Stimulated activated CD4-positive, alpha-beta T cell treated with anti-CD3 and anti-CD28 coated beads, Interleukin-15, amount 100 ng/mL, for 24 hours (primary cell): ENCODE measurements around the gene BMPER.
A peak's percentile ranks its signal among the peaks of the same experiment; 100 is the strongest.

Experiments used
- DNase-seq: peaks from one replicate; pipeline ENCODE4 v3.0.0-alpha.2; 2020

BMPER gene

DNA sequence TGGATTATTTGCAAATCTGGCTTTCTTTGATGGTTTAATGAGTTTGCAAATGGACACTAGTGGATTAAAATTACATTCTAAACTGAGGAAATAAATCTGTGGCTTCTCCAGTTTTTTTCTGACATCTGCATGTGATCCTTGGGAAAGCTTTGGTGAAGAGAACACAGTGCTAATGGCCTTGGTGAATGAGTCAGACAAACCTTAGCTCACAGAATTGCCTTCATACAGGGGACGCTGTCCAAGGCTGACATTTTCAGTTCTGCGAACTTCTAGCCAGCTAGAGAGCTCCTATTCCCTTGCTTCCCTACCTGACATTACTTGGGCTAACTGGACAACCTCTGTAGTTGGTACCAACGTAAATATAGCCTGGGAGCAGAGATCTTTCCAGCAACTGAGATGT is 21.2 kb downstream of the BMPER start:
- DNase-seq: no peak

DNA sequence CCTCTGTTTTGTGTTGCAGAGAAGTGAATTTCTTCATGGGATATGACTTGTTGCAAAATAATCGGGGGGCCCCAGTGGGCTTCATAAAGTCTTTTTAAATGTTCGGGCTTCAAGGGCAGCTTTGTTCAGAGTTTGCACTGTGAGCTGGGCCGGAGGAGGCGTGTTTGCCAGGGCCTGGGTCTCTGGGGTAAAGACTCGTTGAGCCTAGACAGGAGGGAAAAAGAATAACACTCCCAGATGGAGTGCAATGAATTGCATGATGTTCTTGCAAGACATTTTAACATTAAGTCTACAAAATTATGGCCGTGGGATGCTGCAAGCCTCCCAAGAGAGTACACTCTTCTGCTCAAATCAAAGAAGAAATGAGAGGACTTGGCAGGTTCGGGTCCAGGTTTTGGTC is 23.6 kb downstream of the BMPER start:
- DNase-seq: no peak

DNA sequence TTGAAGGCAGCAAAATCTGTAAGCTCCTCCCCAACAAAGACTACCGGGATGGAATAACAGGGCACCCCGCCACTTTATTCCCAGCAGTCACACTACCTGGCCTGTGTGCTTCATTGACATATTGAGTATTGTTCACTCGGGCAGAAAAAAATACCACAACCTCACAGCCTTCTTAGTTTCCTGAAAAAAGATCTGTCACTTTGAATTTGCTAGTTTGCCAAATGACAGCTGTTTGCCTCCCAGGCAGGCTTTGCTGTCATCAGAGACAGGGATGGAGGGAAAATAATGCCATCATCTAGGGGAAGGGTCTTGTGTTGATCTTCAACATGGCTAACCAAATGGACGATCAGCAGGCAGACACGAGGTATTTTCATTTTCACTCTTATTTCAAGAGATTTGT is 26.9 kb downstream of the BMPER start:
- DNase-seq: no peak

DNA sequence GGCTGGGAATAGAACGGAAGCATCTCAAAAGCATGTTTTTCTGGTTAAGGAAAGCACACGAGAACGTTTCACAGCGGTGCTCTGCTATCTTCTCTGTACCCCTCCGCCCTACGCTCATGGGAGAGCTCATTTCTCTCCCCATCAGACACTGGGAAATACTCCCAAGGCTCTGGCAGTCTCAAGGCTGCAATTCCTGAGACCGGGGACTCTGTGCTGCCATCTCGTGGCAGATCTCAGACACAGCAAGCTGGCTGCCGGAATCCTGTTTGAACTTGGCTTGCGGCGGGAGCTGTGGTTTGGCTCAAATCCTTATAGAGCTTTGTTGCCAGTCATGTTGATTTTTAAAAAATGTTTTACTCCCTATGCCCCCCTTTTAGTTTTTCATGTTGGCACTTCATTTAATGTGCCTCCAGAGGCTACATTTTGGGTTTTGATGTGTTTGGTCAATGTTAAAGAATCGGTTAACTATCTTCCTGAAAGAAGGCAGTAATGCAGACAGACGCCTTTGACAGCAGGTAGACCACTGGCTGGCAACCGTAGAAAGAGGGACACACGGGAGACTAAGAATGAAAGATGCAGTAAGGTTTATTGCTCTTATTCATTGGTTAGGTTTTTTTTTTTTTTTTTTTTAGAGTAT is 27.6 kb downstream of the BMPER start:
- DNase-seq: peak; percentile 71

DNA sequence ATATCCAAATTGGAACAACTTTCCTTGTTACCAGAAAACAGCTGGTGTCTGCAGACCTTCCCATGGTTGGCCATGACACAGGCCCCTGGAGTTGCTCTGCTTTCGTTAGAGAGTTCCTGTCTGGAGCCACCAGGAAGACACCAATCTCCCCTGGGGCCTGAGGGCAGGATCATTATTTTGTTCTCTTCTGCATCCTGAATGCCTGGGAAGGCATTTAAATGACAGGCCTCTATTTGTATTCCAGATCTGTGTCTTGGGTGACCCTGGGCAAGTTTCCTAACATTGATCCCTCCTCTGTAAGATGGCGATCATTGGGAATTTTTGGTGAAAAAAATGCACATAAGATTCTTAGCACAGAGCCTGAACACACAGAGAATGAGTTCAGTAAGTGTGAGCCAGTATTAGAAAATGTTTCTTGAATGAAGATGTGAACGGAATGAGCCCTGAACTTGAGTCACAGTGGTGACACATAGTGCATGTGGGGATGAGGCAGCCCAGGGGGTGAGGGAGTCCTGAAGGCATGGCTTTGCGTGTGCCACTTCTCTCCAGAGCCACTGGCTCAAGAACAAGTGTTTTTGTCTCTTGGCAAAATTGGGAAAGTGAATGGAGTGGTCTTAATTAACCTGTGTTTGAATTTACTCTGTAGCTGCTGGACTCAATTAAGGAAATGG is 28.4 kb downstream of the BMPER start:
- DNase-seq: no peak

DNA sequence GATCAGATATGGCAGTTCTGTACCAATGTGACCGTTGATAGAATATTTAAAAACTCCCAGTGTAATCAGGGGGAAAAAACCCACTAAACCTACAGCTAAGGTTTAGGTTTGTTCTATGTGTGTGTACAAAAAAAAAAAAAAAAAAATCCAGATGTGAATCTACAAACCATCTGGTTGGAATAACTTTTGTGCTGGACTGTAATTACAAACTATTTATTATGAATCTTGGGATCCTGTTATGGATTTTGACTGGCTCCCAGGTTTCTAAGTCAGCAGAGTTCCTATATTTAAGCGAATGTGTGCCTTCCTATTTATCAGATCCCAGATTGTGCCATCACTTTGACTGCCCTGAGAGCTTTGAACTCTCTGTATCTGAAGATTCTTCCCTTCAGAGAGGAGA is 29.1 kb downstream of the BMPER start:
- DNase-seq: no peak

DNA sequence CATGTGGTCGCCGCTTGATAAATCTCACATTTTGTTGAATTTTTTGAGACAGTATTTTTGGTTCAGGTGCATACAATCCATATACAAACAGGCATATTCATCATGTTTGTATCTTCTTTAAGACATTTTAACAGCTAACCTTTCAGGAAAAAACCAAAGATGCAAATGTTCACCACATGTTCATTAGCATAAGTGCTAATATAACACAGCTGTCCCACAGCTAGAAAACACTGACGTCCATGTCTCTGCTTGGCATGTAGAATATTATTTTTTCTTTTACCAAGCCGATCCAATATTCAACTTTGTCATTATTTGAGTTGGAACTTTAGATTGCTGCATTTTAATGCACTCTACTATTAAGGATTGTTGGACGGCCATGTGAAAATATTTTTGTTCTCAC is 31.2 kb downstream of the BMPER start:
- DNase-seq: no peak

DNA sequence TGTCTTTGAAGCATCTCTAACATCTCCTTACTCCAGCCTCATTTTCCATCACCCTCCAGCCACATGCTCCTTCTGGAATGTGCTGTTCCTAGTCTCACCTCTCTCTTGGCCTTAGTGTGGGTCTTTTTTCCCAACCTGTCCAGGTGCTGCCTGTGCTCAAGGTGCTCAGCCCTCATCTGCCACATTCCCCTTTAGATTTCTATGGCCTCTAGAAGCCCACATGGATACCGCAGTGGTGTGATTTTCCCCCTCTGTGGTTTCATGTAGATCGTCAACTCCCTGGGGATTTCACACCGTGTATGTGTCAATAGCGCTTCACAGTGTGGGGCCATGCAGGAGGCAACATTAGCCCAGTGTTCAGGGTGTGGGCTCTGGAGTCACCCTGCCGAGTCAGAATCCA is 32.5 kb downstream of the BMPER start:
- DNase-seq: no peak

DNA sequence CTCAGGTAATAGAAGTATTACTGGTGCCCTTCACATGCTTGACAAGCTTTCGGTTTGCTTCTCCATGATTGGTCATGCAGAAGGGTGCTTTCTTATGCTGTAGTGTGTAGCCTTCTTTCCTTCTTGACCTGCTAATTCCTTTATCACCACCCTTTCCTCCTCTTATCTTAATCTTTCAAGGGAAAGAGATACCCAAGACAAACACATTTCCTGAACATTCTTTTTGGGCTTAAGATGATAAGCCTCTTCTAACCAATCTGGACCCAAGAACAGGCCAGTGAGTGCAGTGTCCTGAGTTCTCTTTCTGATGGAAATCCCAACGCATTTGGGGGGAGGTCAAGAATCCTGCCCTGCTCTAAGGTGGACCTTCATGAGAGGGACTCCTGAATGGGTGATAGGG is 33.8 kb downstream of the BMPER start:
- DNase-seq: no peak

DNA sequence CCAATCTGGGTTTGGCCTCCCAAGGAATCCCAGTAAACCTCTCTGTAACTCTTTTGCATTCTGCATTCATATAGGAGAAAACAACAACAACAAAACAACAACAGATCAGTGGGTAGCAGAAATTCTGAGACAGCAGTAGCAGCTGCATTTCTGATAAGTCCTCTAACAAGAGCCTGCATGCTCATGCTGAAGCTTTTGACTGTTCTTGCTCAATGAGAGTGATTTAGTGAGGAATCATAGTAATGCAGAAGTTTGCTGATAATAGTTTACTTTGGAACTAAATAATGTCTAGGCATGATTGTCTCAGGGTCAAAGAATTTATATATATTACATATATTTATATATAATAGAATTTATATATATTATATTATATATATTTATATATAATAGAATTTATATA is 35.2 kb downstream of the BMPER start:
- DNase-seq: no peak

DNA sequence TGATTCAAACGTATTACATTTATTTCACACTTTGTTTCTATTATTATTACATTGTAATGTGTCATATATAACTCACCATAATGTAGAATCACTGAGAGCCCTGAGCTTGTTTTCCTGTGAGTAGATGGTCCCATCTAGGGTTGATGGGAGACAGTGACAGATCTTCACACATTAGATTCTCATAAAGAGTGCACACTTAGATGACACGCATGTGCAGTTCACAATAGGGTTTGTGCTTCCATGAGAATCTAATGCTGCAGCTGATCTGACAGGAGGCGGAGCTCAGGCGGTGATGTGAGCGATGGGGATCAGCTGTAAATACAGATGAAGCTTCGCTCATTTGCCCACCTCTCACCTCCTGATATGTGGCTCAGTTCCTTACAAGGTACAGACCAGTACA is 36.1 kb downstream of the BMPER start:
- no peak for DNase-seq

DNA sequence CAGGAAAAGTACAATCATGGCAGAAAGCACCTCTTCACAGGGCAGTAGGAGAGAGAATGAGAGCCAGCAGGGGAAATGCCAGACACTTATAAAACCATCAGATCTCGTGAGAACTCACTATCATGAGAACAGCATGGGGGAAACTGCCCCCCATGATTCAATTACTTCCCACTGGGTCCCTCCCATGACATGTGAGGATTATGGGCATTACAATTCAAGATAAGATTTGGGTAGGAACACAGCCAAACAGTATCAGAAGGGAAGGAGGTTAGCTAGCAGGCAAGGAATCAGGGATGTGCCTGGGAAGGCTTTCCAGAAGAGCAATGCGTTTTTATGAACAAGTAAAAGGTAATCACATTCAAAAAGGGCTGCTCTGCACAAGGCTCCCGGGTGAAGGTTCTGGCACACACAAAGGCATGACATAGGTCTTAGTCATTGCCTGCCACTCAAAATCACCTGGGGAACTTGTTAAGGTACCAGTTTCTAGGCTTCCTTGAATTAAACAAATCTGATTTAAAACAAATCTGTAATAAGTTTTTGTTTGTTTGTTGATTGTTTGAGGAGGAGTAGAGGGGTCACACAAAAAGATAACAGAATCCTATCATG is 40.9 kb downstream of the BMPER start:
- no peak for DNase-seq

DNA sequence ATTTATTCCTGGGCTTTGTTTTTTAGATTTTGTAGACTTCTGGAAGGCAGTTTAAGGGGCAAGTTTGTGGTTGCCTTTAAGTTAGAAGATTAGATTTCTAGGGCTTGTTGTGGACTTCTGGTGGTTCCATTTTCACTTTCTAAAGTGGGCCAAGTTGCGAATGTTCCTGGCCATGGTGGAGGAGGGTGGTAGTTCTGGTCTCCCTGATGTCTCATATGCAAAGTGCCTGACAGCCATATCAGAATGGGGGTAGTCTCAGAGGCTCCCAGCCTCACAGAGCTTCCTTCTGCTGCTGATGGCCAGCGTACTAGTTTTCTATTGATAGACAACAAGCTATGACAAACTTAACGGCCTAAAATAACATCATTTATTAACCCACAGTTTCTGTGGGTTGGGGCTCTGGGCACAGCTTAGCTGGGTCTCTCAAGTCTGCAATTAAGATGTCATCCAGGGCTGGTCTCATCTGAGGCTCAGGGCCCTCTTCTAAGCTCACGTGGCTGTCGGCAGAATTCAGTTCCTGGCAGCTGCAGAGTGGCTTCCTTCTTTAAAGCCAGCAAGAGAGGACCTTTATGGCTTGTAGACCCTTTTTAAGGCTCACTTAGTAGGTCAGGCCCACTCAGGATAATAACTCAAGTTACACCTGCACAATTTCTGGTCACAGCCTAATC is 44.8 kb downstream of the BMPER start:
- no peak for DNase-seq

DNA sequence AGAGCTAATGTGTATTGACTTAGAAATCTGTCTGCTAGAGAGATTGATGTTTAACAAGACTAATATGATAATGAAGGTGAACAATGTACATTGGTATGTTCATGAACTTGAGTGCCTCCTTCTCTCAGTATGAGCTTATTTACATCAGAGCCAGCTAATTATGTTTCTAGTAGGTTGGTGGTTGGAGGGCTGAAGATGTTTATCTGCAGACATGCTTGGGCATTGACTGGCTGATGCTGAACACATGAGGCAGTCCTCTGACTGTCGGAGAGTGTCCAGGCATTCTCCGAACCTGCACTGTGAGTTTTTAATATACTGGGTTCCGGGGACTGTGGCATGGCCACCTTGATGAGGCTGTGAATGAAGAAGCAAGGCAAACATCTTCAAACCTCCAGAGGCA is 47.5 kb downstream of the BMPER start:
- DNase-seq: no peak

DNA sequence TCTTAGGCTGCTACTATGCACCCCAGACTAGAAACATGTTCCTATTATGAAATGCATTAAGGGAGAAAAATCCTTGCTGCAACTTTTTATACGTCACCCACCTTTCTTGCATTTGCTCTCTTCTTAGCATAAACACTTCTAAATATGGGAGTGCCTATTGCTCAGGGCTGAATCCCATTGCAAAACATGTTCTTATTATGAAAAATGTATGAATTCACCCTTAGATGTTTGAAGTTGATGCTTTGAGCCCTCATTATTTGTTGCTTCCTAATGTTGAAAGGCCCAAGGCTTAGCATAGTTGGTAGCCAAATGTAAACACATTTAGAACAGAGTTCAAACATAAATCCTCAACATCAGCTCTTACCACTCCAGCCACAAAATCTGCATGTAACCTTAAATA is 52.8 kb downstream of the BMPER start:
- DNase-seq: no peak

DNA sequence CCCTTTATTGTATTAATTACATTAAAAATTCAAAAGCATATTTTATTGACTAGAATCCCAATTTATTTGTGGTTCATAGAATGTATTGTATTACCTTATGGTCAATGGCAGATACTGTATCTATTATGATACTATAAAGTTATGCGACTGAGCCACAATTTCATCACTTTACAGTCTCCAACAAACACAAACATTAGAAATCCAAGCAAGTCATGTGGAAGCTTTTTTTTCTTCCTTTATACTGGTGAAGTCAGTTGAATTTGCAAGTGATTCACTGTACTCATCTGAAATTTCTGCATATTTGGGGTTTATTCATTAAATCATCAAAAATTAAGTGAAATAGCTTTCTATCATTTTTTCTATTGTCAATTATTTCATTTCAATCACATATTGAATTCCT is 54.3 kb downstream of the BMPER start:
- no peak for DNase-seq

DNA sequence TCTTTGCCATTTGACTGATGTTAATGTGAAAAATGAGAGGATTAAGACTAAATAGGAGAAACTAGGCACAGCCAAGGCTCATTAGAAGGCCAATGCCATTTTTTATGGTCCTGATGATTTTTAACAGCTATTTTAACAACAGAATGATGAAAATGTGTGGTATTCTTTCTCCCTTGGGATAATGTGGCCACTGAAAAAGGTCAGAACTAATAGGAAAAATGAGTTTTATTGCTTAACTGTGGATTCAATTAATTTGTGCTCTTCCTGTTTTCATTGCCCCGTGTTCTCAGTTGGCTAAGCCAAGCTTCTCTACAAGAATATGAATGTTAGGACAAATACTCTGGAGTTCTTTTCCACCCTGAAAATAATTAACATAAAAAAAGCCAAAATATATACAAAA is 56.6 kb downstream of the BMPER start:
- no peak for DNase-seq

DNA sequence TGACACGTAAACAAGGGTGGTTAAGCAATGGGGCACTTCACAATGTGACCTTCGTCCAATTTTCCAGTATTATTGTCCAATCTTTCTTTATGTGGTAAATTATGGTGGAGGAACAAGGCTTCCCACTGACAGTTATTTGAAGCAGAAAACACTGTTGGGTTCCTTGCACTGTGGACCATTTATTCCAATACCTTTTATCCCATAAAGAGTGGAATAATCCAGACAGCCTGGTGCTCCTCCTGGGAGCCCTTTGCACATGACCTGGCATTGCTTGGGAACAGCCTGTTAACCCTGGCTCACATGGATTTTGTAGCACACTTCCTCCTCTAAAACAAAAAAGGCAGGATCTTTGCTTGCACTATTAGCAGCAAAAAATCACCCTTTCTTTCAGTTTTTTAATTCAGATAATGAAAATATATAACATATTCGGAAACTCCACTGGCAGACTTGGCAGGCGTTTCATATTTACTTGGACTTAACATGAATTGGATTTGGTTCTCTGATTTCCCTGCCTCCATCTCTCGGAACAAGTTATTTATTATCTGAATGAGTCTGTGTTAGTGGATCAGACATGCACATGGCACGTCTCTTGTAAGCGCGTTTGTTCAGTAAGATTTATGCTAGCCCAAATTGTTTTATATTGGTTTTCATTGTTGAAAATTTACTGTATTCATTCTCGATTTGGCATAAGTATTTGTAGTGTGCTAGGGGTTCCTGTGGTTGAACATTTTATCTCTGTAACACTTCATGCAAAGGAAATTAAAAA is 59.3 kb downstream of the BMPER start:
- DNase-seq: no peak

DNA sequence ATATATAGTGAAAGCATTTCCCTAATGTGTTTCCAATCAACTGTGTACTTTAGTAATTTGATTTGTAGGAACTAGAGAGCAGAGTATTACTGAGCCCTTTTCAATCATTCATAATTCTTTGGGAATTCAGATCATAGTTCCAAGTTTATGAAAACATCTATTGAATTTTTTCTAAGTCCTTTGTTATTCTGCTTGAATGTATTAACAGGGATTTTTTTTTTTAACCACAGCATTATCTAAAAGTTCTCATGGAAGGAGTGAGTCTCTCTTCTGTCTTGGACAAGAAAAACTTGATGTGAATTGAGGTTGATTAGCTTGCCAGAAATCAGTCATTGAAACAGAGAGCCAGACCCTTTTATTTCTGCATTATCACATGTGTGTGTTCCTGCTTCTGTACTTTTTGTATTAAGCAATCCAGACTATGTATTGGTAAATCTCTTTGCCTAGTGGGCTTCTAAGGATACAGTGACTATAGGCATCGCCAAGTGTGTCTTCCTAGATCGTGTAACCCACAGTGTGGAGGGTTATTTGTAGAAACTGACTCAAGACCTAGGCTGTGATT is 59.9 kb downstream of the BMPER start:
- no peak for DNase-seq

DNA sequence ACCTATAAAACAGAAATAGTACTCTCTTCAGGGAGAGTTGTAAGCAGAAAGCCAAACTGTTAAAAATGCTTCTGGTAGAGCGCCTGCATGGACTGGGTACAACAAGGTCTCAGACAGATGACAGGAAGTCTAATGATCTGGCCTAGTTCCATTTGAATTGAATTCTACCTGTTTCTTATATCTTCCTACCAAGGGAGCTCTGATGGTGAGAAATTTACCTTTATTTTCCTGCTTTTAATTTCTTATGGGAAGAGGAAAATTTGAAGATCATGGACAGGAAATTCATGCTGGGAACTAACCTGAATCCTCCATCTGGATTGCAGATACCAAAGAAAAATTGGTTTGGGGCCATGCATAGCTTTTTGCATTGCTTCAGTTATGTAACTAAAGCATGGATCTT is 63.3 kb downstream of the BMPER start:
- DNase-seq: no peak

DNA sequence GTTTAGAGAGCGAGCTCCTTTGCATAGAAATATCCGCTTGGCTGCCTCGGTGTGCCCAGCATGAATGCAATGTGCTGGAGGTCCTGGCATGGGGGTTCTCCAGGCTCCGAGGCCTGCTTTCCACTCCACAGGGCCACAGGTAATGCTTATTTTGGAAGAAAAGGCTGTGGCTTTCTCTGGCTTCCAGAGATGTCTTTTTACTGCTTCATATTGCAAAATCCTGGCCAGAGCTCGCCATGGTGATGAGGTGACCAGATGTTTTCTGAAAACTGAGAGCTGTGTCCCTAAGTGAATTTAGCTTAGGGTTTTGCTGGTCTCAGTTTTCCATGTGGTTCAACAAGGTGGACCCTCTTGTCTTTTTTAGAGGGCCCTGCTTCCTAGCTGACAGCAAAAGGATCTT is 65.2 kb downstream of the BMPER start:
- no peak for DNase-seq

DNA sequence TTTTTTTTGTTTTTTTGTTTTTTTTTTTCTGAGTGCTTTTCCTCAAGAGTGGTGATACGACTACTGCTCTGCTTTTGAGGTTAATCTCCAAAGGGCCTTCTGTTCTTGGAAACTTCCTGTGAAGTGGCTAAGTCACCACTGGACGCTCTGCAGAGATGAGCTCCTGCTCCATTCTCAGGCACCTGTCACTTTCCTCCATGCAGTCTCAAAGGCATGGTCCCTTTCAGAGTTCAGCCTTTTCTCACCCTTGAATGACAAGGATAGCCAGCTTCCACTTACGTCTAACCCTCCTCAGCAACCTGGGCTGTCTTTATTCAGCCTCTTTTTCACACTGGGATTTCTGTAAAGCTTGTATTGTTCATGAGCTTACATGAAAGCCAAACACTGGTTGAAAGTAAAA is 65.8 kb downstream of the BMPER start:
- DNase-seq: no peak
